ENCODE measurements around the gene C17orf50. TPM values are rescaled to one million over a fixed set of nuclear protein-coding genes. Genes with fewer than 3 reads are reported as not detected.
"Not testable (repeated sequence)": the region's sequence is repeated elsewhere in the genome, so short reads cannot be mapped to it uniquely, and the experiment has no call there.

The C17orf50 gene
- total and polyA plus RNA-seq, 9 donors: not detected

GRCh38 chr17:35749560-35750412 is 10.9 kb upstream of the C17orf50 start:
- no peak for DNase-seq
- H3K4me3 ChIP-seq: no peak overlapping the region
- intact Hi-C loops (cut with DNase I): loop anchor here (5.0 to 10.0 kb wide), 7 partner anchors 135 to 437 kb away; no protein-coding TSS in a partner anchor
- no peak for TF ChIP-seq CTCF (IDR thresholded peaks at IDR 0.05)
- no peak for TF ChIP-seq EP300 (IDR thresholded peaks at IDR 0.05)
- no peak for TF ChIP-seq POLR2A (IDR thresholded peaks at IDR 0.05)
- H3K36me3 ChIP-seq: no peaks in the 10 kb centered on the region
- 3 to 5% (median 4%) methylated on average over 34 to 35 of the region's 35 CpGs for WGBS, 3 donors
- H3K27me3 ChIP-seq: no peaks in the 10 kb centered on the region
- H3K4me1 ChIP-seq (ENCODE audit: insufficient read depth): no peaks in the 10 kb centered on the region
- H3K27ac ChIP-seq: no peak overlapping the region
- no peaks in the 10 kb centered on the region for H3K9me3 ChIP-seq

GRCh38 chr17:35750526-35751395 is 9.9 kb upstream of the C17orf50 start:
- H3K27me3 ChIP-seq: no peaks in the 10 kb centered on the region
- H3K36me3 ChIP-seq: no peaks in the 10 kb centered on the region
- H3K9me3 ChIP-seq: no peaks in the 10 kb centered on the region
- DNase-seq: no peak
- no peaks in the 10 kb centered on the region for H3K4me1 ChIP-seq (ENCODE audit: insufficient read depth)
- intact Hi-C loops (cut with DNase I): no loop called here
- no peak for TF ChIP-seq EP300 (IDR thresholded peaks at IDR 0.05)
- TF ChIP-seq CTCF (IDR thresholded peaks at IDR 0.05): no peak
- TF ChIP-seq POLR2A (IDR thresholded peaks at IDR 0.05): no peak
- no peak overlapping the region for H3K27ac ChIP-seq
- no peak overlapping the region for H3K4me3 ChIP-seq
- 63 to 69% (median 66%) methylated on average over 10 of the region's 10 CpGs for WGBS, 3 donors

DNA sequence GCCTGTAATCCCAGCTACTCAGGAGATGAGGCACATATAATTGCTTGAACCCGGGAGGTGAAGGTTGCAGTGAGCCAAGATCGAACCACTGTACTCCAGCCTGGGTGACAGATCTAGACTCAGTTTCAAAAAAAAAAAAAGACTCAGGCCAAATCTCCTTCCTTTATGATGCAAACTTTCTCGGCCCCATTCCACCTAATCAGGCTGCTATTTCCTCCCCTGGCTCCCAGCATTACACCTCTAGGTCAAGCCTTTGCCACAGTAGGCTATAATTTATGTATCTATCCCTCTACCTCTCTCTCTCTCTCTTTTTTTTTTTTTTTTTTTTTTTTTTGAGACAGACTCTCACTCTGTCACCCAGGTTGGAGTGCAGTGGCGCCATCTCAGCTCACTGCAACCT is 9.1 kb upstream of the C17orf50 start:
- H3K27me3 ChIP-seq; H3K4me3 ChIP-seq; DNase-seq; H3K36me3 ChIP-seq; H3K27ac ChIP-seq; intact Hi-C loops (cut with DNase I); H3K4me1 ChIP-seq (ENCODE audit: insufficient read depth); H3K9me3 ChIP-seq: not testable (repeated sequence)
- WGBS, 3 donors: 75 to 79% (median 78%) methylated on average over 4 of the region's 4 CpGs

DNA sequence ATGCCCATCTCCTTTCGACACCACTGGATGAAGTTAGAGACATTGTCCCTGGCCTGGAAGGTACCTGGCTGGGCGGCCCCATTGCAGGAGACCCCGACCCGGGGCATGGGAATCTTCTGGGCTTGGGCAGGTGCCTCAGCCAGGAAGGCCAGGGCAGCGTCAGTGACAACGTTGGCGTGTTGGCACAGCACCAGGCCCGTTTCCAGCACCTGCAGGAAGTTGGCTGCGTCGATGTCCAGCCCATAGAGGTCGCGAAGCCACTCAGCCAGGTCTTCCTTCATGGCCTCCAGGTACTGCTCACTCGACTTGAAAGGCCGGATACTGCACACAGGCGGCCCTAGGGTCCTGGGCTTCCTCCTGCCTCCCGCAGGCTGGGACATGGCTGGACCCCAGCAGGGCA is 8.2 kb upstream of the C17orf50 start:
- intact Hi-C loops (cut with DNase I): no loop called here
- no peak overlapping the region for H3K27ac ChIP-seq
- no peak for TF ChIP-seq CTCF (IDR thresholded peaks at IDR 0.05)
- no peak for TF ChIP-seq POLR2A (IDR thresholded peaks at IDR 0.05)
- TF ChIP-seq EP300 (IDR thresholded peaks at IDR 0.05): no peak
- no peaks in the 10 kb centered on the region for H3K9me3 ChIP-seq
- H3K36me3 ChIP-seq: no peaks in the 10 kb centered on the region
- no peak overlapping the region for H3K4me3 ChIP-seq
- no peaks in the 10 kb centered on the region for H3K4me1 ChIP-seq (ENCODE audit: insufficient read depth)
- H3K27me3 ChIP-seq: no peaks in the 10 kb centered on the region
- no peak for DNase-seq
- WGBS, 3 donors: 60 to 73% (median 69%) methylated on average over 16 of the region's 16 CpGs

Data from ovary (tissue), 9 donors.